ENCODE data around the gene HOXC10. TPM values are rescaled to one million over a fixed set of nuclear protein-coding genes. Genes with fewer than 3 reads are reported as not detected.
A peak's percentile ranks its signal among the peaks of the same experiment; 100 is the strongest.

The HOXC10 gene
- total and polyA plus RNA-seq, 10 of the 15 experiments (the other 5 are each of a cell fraction or from before 2014, with no cell fraction given): 0.59 TPM; not detected in 9

DNA sequence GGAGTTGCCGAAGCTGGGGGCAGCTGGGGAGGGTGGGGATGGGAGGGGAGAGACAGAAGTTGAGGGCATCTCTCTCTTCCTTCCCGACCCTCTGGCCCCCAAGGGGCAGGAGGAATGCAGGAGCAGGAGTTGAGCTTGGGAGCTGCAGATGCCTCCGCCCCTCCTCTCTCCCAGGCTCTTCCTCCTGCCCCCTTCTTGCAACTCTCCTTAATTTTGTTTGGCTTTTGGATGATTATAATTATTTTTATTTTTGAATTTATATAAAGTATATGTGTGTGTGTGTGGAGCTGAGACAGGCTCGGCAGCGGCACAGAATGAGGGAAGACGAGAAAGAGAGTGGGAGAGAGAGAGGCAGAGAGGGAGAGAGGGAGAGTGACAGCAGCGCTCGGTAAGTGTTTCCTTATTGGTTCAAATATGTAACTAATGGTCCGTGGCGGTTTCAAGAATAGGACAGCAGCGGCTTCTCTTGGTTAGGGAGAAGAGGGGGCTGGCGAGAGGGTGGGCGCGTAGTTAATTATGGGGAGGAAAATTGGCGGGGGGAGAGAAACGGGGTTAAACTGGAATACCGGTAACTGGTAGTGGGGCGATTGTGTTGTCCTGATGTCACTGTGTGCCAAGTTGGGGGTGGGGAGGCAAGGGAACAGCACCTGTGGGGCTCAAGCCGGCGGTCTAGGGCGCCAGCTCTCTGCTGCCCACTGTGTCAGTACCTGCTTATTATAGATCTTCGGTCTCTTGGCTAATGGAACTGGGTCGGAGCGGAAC, 32.3 kb downstream of the HOXC10 start (continued):
- TF ChIP-seq MEF2B (IDR thresholded peaks at IDR 0.05; ENCODE audit: partially characterized antibody, poor library complexity, severe bottlenecking): no peak
- 0 out of 2 replicates have a peak, but pooled peaks have one; percentile 18 for TF ChIP-seq NBN (IDR thresholded peaks at IDR 0.05)
- TF ChIP-seq PAX8 (IDR thresholded peaks at IDR 0.05): no peak
- TF ChIP-seq RAD21 (IDR thresholded peaks at IDR 0.05; ENCODE audit: insufficient read depth, low read depth, low read length): no peak

DNA sequence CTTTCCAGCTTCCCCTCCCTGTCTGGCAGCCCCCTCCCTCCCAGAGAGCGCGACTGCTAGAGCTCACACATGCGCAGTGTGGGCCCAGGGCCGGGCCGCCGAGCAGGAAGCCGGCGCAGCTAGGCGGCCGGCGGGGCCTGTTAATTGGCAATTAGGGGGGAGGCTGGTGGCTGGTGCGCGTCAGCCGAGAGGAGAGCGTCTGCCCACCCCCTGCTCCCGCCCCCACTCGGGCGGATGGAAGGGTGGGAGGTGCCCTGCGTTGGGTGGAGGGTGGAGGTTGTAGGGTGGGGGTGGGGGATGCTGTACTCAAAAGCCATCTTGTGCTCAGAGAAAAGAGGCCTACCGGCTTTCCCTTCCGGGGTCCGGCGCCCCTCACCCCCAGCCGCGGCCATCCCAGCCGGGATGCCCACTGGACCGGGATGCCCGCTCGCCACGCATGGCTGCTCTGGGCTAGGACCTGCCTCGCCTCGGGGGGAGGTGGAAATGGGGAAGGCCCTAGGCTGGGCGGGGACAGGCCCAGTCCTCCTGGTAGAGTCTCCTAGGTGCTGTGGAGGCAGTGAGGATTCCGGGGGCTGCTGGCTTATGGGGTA, 33.0 kb downstream of the HOXC10 start:
- no peaks in the 10 kb centered on the region; the same call in 1 of the 2 replicates for H4K20me1 ChIP-seq (ENCODE audit: control insufficient read depth, insufficient read depth)
- FAIRE-seq (peak; percentile 7), DNase-seq (ENCODE audit: low read depth, low spot score) (peak; percentile 79), ATAC-seq (peak; percentile 92)
- CTCF ChIA-PET: interaction anchor here (0.5 to 3.8 kb wide), 18 partner anchors 9 to 307 kb away, joined by 3 to 27 read pairs (median 12); partner anchors contain the start of genes COPZ1, HOXC10, HOXC4 and HOXC5
- RAD21 ChIA-PET (ENCODE audit: unreplicated experiment): interaction anchor here (0.7 to 2.1 kb wide), 16 partner anchors 9 to 275 kb away, joined by 3 to 21 read pairs (median 6); partner anchors contain the start of genes CISTR, HOXC10, HOXC4 and HOXC5
- intact Hi-C loops (cut with micrococcal nuclease; ENCODE audit: unreplicated experiment) (loop anchor here (1.0 kb wide), 1 partner anchor 35 kb away; the partner anchor contains the start of gene HOXC4), in situ Hi-C loops (cut with MboI) (no loop called here)
- H3K9me3 ChIP-seq (replicated peaks; ENCODE audit: control insufficient read depth, insufficient read depth, low read length): no peaks in the 10 kb centered on the region
- POLR2A ChIA-PET: interaction anchor here (0.6 to 1.9 kb wide), 18 partner anchors 9 to 442 kb away, joined by 3 to 24 read pairs (median 3); partner anchors contain the start of genes CISTR, HOXC4, HOXC5 and HOXC6
- peak overlapping the region; percentile 95 for H3K4me2 ChIP-seq (ENCODE audit: control insufficient read depth, insufficient read depth)
- WGBS (ENCODE audit: insufficient coverage, insufficient replicate concordance, low lambda C conversion rate, missing lambda C conversion rate): under 1% methylated on average over 26 of the region's 34 CpGs
- peak overlapping the region; percentile 88 for H3K4me3 ChIP-seq
- H3K79me2 ChIP-seq (ENCODE audit: control insufficient read depth, insufficient read depth, low read length): no peaks in the 10 kb centered on the region
- peak overlapping the region; percentile 93 for H3K9ac ChIP-seq (ENCODE audit: control insufficient read depth, insufficient read depth, low read length)
- peaks cover 8 to 26% of the 10 kb centered on the region in 2 experiments for H3K27me3 ChIP-seq (replicated peaks in 1 of 2; ENCODE audit: control insufficient read depth in 2 of 2, insufficient read depth in 2 of 2, low read length in 1 of 2)
- H3K36me3 ChIP-seq (ENCODE audit: control insufficient read depth in 2 of 2, insufficient read depth in 2 of 2, low read length in 1 of 2): no peaks in the 10 kb centered on the region
- BruUV-seq (replicated peaks): no TSS peak
- H2AFZ ChIP-seq (ENCODE audit: control insufficient read depth, low read depth, low read length): peak overlapping the region; percentile 89
- SMC1A ChIA-PET (ENCODE audit: uncharacterized antibody, unreplicated experiment): interaction anchor here (0.6 to 2.5 kb wide), 15 partner anchors 9 to 198 kb away, joined by 3 to 22 read pairs (median 4); partner anchors contain the start of genes HOXC4, HOXC5, HOXC6 and HOXC9
- peaks cover 21% of the 10 kb centered on the region for H3K4me1 ChIP-seq (ENCODE audit: control insufficient read depth, insufficient read depth, low read length)
- peak overlapping the region; percentile 80 for H3K27ac ChIP-seq (ENCODE audit: control insufficient read depth, insufficient read depth)
- TF ChIP-seq IKZF1 (conservative IDR thresholded peaks at IDR 0.05) (peak; percentile 70), CHD2 (IDR thresholded peaks at IDR 0.05; ENCODE audit: borderline replicate concordance, low read depth, low read length) (peak; percentile 73), RUNX3 (IDR thresholded peaks at IDR 0.05; ENCODE audit: low read length) (no peak), ZNF687 (IDR thresholded peaks at IDR 0.05) (peak; percentile 75; the same call in 1 of the 2 replicates), SMAD1 (IDR thresholded peaks at IDR 0.05; ENCODE audit: low read depth, partially characterized antibody) (peak; percentile 38), ZBTB33 (IDR thresholded peaks at IDR 0.05) (no peak), LARP7 (IDR thresholded peaks at IDR 0.05) (peak; percentile 78; the same call in 1 of the 2 replicates), TCF3 (IDR thresholded peaks at IDR 0.05; ENCODE audit: borderline replicate concordance, insufficient read depth, low read depth, low read length) (0 out of 2 replicates have a peak, but pooled peaks have one; percentile 14), HCFC1 (IDR thresholded peaks at IDR 0.05; ENCODE audit: low read length) (no peak), IKZF2 (IDR thresholded peaks at IDR 0.05) (peak; percentile 17 to 53; a peak in 1 of 4 replicates), PAX5 (IDR thresholded peaks at IDR 0.05; ENCODE audit: borderline replicate concordance, low read depth, low read length) (peak; percentile 96)
